Activated CD8-positive, alpha-beta memory T cell treated with anti-CD3 and anti-CD28 coated beads for 4 hours (primary cell): ENCODE results near the gene ZNF385B.

Experiments
- DNase-seq, 2 donors: peaks; one replicate each; pipeline ENCODE4 v3.0.0-alpha.2; 2020; ENCODE audit warnings: low read depth in 2 of 2

Gene ZNF385B

GRCh38 chr2:179444056-179444455 lies 417.4 kb downstream of the ZNF385B start:
- no peak for DNase-seq

DNA sequence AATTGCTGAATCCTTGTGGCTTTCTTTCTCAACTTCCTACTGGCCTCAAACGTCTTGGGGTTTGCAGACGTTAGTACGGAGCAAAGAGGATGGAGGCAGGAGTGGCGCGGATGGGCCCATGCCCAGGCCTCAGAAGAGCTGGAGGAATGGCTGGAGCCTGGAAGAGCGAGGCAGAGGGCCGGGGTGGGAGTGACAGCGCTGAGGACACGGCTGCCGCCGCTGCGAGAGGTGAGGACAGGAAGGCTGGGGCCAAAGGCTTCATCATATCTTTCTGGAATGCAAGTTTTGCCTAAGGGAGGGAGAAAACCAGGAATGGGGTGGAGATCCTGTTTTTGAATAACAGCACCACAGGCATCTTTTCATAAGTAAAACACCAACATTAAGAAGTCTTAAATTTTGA lies 418.2 kb downstream of the ZNF385B start:
- DNase-seq, result no peak

DNA sequence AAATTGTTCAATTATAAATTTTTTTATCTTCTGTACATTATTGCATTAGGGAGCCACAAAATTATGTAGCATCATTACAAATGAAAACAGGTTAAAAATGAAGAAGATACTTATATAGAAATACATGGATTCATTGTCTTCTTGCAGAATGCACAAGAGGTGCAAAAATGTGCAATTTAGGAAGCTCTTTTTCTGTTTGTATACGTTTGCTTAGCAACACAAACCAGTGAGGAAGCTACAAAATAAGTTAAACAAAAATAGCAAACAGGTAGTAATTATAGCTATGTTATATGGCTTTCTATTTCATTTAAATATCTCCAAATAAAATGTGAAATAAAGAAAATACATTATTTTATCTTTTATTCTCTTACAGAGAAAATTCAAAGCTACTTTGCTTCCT lies 419.2 kb downstream of the ZNF385B start:
- no peak for DNase-seq

GRCh38 chr2:179441551-179441950 lies 419.9 kb downstream of the ZNF385B start:
- DNase-seq, result no peak

DNA sequence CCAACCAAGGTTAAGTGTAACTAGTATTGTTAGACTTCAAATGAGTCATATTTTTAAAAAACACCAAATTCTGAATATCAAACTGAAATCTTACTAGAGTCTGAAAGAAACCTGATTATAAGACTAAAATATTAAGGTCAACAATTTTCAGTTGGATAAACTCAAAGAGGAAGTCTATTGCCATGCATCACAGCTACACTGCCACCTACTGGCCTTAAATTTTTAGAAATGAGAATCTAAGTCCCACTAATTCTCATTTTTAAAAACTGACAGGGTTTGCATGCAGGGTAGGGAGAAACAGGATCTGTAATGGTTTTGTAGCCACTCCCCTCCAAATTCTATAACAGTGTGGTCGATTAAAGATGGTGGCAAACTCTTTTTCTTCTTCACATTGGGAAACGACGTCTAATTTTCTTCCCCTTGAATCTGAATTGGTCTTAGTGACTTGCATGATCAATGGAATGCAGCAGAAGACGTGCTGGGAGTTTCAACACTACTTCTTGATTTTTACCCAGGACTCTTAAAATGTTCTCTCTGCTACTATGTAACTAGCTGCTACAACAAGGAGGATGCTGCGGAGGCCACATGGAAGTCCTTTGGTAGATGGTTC lies 420.7 kb downstream of the ZNF385B start:
- DNase-seq, result no peak

DNA sequence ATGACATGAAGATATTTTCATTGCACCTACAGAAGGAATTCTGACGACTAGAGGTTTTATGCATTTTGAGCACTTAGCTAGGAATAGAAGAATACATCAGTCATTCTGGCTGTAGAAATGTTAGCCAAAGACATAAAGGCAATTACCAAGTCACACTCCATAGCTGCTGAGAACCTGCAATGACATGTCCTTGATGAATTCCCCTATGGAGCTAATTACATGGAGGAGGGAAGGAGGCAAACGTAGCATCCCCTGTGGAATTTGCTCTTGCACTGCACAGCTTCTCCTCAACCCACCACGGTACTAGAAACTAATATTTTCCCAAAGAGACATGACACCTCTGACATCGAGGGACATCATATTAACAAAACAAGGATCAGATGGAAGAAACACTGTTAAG lies 422.8 kb downstream of the ZNF385B start:
- no peak for DNase-seq

- no peak for DNase-seq
These were observed 424.0 kb downstream of the ZNF385B start for GRCh38 chr2:179437430-179437829.

GRCh38 chr2:179435566-179435965 lies 425.8 kb downstream of the ZNF385B start:
- no peak for DNase-seq

GRCh38 chr2:179435000-179435399 lies 426.4 kb downstream of the ZNF385B start:
- DNase-seq, result no peak

- DNase-seq, result no peak
These were observed 427.1 kb downstream of the ZNF385B start for GRCh38 chr2:179434357-179434756.

GRCh38 chr2:179432751-179433150 lies 428.7 kb downstream of the ZNF385B start:
- DNase-seq, result no peak

GRCh38 chr2:179429597-179429996 lies 431.8 kb downstream of the ZNF385B start:
- no peak for DNase-seq

DNA sequence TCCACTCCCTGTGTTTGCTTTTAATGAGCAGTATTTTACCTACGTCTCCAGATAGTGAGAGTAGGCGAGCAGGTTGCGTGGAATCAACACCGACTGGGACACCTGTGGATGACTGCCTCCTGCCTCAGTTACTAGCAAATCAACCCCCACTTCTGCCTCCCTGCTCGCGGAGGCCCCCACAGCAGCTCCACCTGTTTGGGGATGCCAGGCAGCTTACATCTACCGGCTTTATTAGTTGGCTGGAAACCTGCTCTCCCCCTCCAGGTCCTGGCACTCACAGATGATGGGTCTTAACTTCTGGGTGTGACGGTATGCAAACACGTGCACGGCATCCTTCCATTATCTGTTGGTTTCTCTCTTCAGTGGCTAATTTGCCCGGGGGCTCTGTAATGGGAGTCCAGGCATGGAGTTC lies 432.3 kb downstream of the ZNF385B start:
- DNase-seq, result no peak

DNA sequence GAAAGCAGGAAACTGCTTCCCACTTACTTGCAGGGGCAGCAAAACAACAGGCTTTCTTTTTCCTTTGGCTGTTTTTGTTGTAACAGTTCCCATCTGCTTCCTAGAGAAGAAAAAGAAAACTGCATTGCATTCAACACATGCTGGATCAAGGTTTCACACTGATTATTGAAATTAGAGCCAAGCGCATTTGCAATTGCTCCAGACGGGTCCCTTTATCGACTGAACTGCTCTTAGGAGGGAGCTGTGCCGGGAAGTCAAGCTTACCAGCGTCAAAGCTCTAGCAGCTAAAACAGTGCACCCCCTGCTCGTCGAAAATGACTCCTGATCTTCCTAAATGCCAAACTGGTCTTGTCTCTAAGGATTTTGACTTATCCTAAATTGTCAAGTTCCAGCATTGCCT lies 432.8 kb downstream of the ZNF385B start:
- no peak for DNase-seq

GRCh38 chr2:179427065-179427464 lies 434.3 kb downstream of the ZNF385B start:
- DNase-seq, result no peak

- DNase-seq, result no peak
These were observed 436.8 kb downstream of the ZNF385B start for GRCh38 chr2:179424571-179424970.

DNA sequence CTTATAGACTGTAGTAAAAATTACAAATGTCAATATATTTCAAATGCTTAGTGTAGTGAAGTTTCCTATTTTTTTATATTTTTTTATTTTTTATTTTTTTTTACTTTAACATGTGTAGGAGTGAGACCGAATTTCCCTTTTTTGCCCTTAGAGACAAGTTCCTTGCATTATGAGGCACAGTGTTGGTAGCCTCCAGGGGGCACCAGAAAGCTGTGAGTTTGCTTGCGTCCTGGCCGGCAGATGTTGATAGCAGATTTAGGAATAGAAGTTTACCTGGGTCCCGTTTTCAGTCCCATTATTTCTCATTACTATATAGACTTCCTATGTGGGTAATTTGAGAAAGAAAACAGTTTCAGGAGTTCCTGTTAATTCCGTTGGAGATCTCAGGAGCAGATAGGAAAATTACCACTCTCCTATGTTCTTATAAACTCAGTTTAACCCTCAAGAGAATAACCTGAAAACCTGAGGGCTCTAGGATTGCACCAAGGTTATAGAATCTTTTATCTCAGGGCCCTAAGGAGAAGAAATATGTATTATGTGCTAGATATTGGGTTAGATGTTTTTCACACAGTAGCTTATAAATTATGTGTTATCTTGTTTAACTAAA lies 439.3 kb downstream of the ZNF385B start:
- no peak for DNase-seq

GRCh38 chr2:179417436-179417949 lies 443.9 kb downstream of the ZNF385B start:
- DNase-seq, result no peak

DNA sequence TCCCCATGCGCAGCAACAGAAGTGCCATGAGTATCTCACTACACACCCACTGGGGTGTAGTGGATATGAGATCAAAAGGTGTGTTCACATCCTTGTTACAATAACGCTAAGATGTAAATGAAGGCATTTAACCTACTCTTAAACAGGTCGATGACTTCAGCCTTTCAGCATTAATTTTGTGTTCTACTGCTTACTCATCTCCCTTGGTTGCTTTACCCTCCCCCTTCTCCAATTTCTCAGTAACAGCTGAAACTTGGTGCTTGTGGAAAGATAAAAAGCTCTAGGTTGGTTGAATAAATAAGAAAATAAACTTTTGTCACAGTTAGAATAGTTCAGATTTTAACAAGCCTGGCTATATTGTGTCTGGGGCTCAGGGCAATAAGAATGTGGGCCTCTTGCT lies 449.3 kb downstream of the ZNF385B start:
- no peak for DNase-seq

DNA sequence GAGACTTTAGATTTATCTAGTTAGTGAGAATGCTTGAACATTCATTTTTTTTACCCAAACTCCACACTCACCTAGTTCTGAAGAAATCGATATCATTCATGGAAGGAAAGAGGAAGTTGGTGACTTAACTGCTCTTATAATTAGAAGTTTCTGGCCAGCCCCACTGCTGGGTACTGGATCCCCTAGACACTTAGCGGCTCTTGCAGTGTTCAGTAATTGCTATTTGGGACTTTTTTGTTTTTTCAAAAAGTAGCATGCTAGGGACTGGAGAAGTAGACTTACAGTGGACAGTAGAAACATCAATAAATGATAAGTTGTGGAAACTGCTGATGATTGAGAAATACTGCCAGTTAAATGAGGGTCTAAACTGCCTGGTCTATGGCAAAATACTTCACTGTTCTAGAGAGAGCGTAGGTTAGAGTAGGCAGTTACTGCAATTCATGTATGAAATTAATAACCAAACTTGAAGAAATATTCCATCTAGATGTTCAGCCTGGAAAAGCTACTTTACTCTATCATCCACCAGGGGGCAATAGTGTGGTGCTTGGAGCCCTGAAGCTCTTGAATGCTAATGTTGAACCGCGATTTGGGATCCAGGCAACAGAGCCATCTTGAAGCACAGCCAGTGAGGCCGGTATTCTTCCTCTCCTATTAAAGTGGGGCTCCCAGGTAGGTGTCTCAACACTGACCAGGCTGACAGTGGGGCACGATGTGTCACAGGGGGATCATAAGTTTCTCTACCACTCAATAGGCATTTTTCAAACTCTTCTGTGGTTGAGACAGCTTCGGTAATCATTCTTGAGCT lies 450.7 kb downstream of the ZNF385B start:
- no peak for DNase-seq

DNA sequence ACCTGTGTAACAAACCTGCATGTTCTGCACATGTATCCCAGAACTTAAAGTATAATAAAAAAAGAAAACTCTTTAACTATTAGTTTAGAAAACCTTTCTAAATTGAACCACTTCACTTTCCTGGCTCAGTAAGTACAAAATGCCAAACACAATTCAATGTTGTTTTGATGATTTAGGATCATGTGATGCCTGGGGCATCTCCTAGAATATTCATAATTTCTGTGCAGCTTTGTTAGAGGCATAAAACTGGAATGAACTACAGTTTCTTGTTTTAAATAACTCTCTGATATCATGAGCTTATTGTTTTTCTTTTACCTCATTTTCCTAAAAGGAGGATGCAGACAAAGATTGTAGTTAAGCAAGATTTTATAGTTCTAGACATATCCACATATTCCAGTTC lies 457.8 kb downstream of the ZNF385B start:
- no peak for DNase-seq

DNA sequence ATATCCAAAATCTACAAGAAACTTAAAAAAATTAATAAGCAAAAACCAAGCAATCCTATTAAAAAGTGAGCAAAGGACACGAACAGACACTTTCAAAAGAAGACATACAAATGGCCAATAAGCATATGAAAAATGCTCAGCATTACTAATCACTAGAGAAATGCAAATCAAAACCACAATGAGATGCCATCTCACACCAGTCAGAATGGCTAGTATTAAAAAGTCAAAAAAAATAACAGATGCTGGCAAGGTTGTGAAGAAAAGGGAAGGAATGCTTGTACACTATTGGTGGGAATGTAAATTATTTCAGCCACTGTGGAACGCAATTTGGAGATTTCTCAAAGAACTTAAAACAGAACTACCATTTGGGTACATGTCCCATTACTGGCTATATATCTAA lies 467.9 kb downstream of the ZNF385B start:
- no peak for DNase-seq
